Heart left ventricle (tissue), 16 donors: Measurements from ENCODE around the gene SCG5. TPM values are rescaled to one million over a fixed set of nuclear protein-coding genes. Genes with fewer than 3 reads are reported as not detected.

Experiments
- ATAC-seq, 4 donors: fragments of 200-7000 bp; cut with Tn5 transposase; one replicate each; pipeline ENCODE4 v1.9.1; 2020 to 2022; ENCODE audit warnings: moderate library complexity in 4 of 4, mild to moderate bottlenecking in 3 of 4, moderate number of reproducible peaks in 1 of 4
- DNase-seq, 5 donors: peaks; one replicate each; pipeline ENCODE4 v3.0.0-alpha.2; 2020
- H3K27ac ChIP-seq, 12 donors: fragments of 200-600 bp; sonication (generic) in 4 of 12; one replicate each; pipeline versions ENCODE4 v1.5.0 to v1.8.0; 2016 to 2022; ENCODE audit warnings: mild to moderate bottlenecking in 2 of 12
- H3K27me3 ChIP-seq, 9 donors: fragments of 200-600 bp; sonication (generic) in 2 of 9; one replicate each; pipeline versions ENCODE4 v1.5.1 to v1.8.0; 2016 to 2022; ENCODE audit warnings: mild to moderate bottlenecking in 3 of 9
- H3K36me3 ChIP-seq, 9 donors: fragments of 200-600 bp; sonication (generic) in 2 of 9; one replicate each; pipeline versions ENCODE4 v1.5.0 to v1.8.0; 2018 to 2022; ENCODE audit warnings: mild to moderate bottlenecking in 2 of 9
- H3K4me1 ChIP-seq, 12 donors: fragments of 200-600 bp; sonication (generic) in 4 of 12; one replicate each; pipeline versions ENCODE4 v1.5.0 to v1.8.0; 2016 to 2022; ENCODE audit warnings: mild to moderate bottlenecking in 3 of 12
- H3K4me3 ChIP-seq, 12 donors: fragments of 200-600 bp; sonication (generic) in 4 of 12; one replicate each; pipeline versions ENCODE4 v1.5.0 to v1.8.0; 2017 to 2022; ENCODE audit warnings: mild to moderate bottlenecking in 9 of 12, moderate library complexity in 4 of 12
- H3K9me3 ChIP-seq, 12 donors: fragments of 200-600 bp; sonication (generic) in 4 of 12; one replicate each; pipeline versions ENCODE4 v1.5.0 to v1.8.0; 2016 to 2022; ENCODE audit warnings: mild to moderate bottlenecking in 1 of 12
- POLR2A ChIP-seq, 2 donors: fragments of 450-650 bp; IDR thresholded peaks; one replicate each; pipeline ENCODE4 v1.6.1; 2017; ENCODE audit warnings: antibody characterized with exemption in 2 of 2, mild to moderate bottlenecking in 2 of 2, moderate library complexity in 2 of 2
- WGBS, 4 donors: extraction: QIAGEN DNeasy Blood & Tissue Kit in 2 of 4; methylation state at CpG; one replicate each; pipeline versions ENCODE4 v1.1.5 to v1.1.7; 2013 to 2018; 5-methylcytosine and 5-hydroxymethylcytosine counted together
- intact Hi-C, 10 donors: fragments of 100-400 bp; cut with DNase I; formaldehyde crosslinking; loops; one replicate each; pipeline versions ENCODE4 v1.11.1 to v1.14.2; 2022
- polyA plus RNA-seq, 2 donors: library from polyadenylated mRNA; stranded (reverse); fragments of 200-250 nt; gene quantifications; one replicate each; pipeline ENCODE4 v1.2.3, GENCODE V29; 2013
- total RNA-seq, 9 donors: library from RNA; depleted of rRNA in 2 of 9; stranded (reverse); fragments of >200 nt in 2 of 9; fragmentation: NEBNext Ultra II Directional in 3 of 9; extraction: Animal tissue kit (Norgen Biotek cat#: 25700) in 3 of 9; gene quantifications; one replicate each; pipeline versions ENCODE4 v1.1.0 to v1.2.4, GENCODE V29; 2016 to 2023
- TF ChIP-seq, protein P1 (sequence below), 12 donors: fragments of 200-600 bp; sonication (generic) in 4 of 12; IDR thresholded peaks; one replicate each; pipeline versions ENCODE4 v1.5.0 to v1.8.0; 2018 to 2022; ENCODE audit warnings: antibody characterized with exemption in 12 of 12, mild to moderate bottlenecking in 5 of 12
- donor health status: ischemic (EF 13 %, LVEDD 7.1; RV severe dilation, severe dysfunction).
- donor health status: healthy with polysubstance abuse.
- donor health status: DM: no; HTN: yes; CAD: no.
- donor health status: DM: no; HTN: no; CAD: no.
- donor health status: ischemic (EF 25% LVEDD 6.9; RV normal size, moderate dysfunction).
- donor health status: ischemic (EF 25% LVEDD 5.7; RV mildly dilated, moderate dysfunction).
- donor health status: healthy.
- donor health status: DM: yes; HTN: yes; CAD: no.
- donor health status: ischemic (EF 35%, LVEDD 5.7; RV mildly dilated, moderate dysfunction).
- donor health status: nonischemic (EF 11% LVEDD 7.7; RV severe dilation, severe dysfunction).
- donor health status: DM: yes; HTN: yes; CAD: no.
- donor health status: PGD.
- donor health status: ischemic (EF 29% LVEDD 5.4; RV normal size, mild dysfunction).
- donor health status: nonischemic (EF 23%, LVEDD 6.1; RV moderate dilation, normal function).

Gene SCG5
- total and polyA plus RNA-seq, 11 donors, result 0.54 to 5.3 (median 0.84) TPM; not detected in 7

DNA sequence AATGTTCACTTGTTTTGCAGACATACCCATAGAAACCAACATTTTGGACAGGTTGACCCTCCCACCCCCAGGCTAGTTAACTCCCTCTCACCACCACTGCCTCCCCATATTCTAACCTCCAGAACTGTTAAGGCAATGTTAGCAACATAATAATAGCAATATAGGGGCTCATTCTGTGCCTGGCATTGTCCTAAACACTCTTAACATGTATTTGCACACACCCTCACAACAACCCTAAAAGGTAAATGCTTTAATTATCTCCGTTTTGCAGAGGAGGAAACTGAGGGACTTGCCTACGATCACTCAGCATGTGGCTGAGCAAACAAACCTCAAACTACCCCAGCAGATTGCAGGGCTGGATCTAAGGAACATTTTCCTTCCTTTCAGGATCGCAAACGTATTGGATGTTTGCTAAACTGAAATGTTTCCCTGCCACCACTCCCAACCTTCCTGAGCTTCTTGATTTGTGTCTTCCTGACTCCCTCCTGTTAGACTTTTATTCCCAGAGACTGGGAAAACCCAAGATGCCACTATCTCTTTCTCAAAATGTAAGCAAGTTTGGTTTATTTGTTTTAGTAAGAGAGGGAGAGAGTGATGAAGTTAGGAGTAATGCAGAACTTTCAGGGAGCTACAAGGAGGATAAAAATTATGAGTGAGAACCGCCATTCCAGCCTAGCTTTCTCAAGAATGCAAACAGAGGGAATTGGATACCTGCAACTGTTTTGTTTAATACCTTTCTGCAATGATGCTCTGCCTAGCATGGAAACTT, 1.3 kb downstream of the SCG5 start:
- no peak for ATAC-seq
- no peak for DNase-seq
- H3K27ac ChIP-seq, result no peak overlapping the region
- TF ChIP-seq POLR2A (IDR thresholded peaks at IDR 0.05), result no peak
- TF ChIP-seq, protein P1, sequence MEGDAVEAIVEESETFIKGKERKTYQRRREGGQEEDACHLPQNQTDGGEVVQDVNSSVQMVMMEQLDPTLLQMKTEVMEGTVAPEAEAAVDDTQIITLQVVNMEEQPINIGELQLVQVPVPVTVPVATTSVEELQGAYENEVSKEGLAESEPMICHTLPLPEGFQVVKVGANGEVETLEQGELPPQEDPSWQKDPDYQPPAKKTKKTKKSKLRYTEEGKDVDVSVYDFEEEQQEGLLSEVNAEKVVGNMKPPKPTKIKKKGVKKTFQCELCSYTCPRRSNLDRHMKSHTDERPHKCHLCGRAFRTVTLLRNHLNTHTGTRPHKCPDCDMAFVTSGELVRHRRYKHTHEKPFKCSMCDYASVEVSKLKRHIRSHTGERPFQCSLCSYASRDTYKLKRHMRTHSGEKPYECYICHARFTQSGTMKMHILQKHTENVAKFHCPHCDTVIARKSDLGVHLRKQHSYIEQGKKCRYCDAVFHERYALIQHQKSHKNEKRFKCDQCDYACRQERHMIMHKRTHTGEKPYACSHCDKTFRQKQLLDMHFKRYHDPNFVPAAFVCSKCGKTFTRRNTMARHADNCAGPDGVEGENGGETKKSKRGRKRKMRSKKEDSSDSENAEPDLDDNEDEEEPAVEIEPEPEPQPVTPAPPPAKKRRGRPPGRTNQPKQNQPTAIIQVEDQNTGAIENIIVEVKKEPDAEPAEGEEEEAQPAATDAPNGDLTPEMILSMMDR (IDR thresholded peaks at IDR 0.05), result no peak
- no peaks in the 10 kb centered on the region for H3K4me1 ChIP-seq
- H3K9me3 ChIP-seq, result no peaks in the 10 kb centered on the region
- intact Hi-C loops, result loop anchor here in 1 of 10 donors (10.0 kb wide), 1 partner anchor 52 kb away; no protein-coding TSS in a partner anchor
- peaks cover 0 to 27% (median 7%) of the 10 kb centered on the region in 9 donors for H3K27me3 ChIP-seq
- peaks cover 0 to 2% (median 0%) of the 10 kb centered on the region in 9 donors for H3K36me3 ChIP-seq
- 70 to 82% (median 76%) methylated on average over 5 of the region's 5 CpGs for WGBS, 4 donors
- no peak overlapping the region for H3K4me3 ChIP-seq

DNA sequence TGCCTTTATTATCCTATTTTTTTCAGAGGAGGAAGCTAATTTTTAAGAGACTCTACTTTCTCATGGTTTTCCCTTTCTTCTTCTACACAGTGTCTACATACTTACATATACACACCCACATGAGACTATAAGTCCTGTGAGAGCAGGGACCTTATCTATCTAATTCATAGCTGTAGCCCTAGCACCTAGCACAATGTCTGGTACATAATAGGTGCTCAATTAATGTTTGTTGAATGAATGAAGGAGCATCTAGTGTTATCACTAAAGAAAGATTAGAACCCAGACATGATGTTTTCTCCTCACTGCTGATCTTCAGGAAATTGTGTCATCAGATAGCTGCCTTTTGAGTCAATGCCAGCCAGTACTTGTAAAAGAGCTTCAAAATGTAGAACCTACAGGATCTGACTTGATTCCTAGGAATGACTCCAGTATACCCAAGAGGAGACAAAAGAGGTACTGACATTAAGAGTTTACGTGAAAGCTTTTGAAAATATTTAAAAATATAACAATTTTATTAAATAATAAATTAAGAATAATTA, 2.5 kb downstream of the SCG5 start:
- DNase-seq (no peak), ATAC-seq (no peak)
- Histone ChIP-seq H3K4me1 (no peaks in the 10 kb centered on the region), H3K9me3 (no peaks in the 10 kb centered on the region), H3K36me3 (no peaks in the 10 kb centered on the region), H3K27ac (no peak overlapping the region), H3K27me3 (peaks cover 0 to 27% (median 7%) of the 10 kb centered on the region in 9 donors), H3K4me3 (no peak overlapping the region)
- WGBS, 4 donors, result 89 to 98% (median 94%) methylated on average over 1 of the region's 1 CpG
- TF ChIP-seq POLR2A (IDR thresholded peaks at IDR 0.05), result no peak
- TF ChIP-seq, protein P1 (IDR thresholded peaks at IDR 0.05), result no peak
- intact Hi-C loops, result loop anchor here in 1 of 10 donors (10.0 kb wide), 1 partner anchor 51 kb away; no protein-coding TSS in a partner anchor

DNA sequence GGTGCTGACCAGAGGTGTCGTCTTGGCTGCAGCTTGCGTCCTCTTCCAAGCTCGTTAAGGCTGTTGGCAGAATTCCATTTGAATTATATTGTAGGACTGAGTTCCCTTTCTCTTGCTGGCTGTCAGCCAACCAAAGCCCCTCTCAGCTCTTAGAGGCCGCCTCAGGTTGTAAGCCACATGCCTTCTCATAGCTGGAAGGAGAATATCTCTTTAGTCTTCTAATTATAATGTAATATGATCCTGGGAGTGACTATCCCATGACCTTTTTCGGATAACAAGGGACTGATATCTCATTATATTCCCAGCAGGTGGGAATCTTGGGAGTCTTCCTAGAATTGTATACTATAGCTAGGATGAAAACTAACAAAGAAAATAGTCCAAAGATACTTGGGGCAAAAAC, 4.8 kb downstream of the SCG5 start:
- TF ChIP-seq, protein P1 (IDR thresholded peaks at IDR 0.05), result no peak
- no peak for TF ChIP-seq POLR2A (IDR thresholded peaks at IDR 0.05)
- ATAC-seq (no peak), DNase-seq (no peak)
- 48 to 54% (median 52%) methylated on average over 5 of the region's 5 CpGs for WGBS, 4 donors
- H3K27ac ChIP-seq, result no peak overlapping the region
- no peaks in the 10 kb centered on the region for H3K36me3 ChIP-seq
- H3K27me3 ChIP-seq, result peaks cover 0 to 27% (median 7%) of the 10 kb centered on the region in 9 donors
- no peaks in the 10 kb centered on the region for H3K4me1 ChIP-seq
- H3K9me3 ChIP-seq, result no peaks in the 10 kb centered on the region
- no peak overlapping the region for H3K4me3 ChIP-seq
- intact Hi-C loops, result loop anchor here in 1 of 10 donors (10.0 kb wide), 1 partner anchor 49 kb away; no protein-coding TSS in a partner anchor

DNA sequence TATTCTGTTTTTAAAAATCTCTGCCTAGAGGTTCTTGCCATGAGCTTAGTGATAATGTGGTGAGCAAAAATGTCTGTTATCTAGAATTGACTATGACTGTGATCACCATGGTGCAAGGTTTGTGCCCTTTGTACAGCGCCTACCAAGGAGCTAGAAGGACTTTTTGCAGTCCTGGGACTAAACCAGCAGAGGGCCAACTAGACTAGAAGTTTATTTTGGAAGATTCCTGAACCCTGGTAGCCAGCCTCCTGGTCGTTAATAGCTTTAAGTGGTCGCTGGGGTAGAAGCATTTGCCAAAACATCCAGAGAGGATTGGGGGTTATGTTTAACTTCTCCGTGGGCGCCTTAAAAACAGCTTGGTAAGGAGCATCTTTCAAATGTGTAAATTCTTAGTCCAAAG, 7.8 kb downstream of the SCG5 start:
- H3K4me1 ChIP-seq, result no peaks in the 10 kb centered on the region
- 62 to 71% (median 67%) methylated on average over 5 of the region's 5 CpGs for WGBS, 4 donors
- no peak for TF ChIP-seq POLR2A (IDR thresholded peaks at IDR 0.05)
- TF ChIP-seq, protein P1 (IDR thresholded peaks at IDR 0.05), result no peak
- no peaks in the 10 kb centered on the region for H3K36me3 ChIP-seq
- no peaks in the 10 kb centered on the region for H3K9me3 ChIP-seq
- intact Hi-C loops, result loop anchor here in 1 of 10 donors (10.0 kb wide), 1 partner anchor 45 kb away; no protein-coding TSS in a partner anchor
- DNase-seq (no peak), ATAC-seq (no peak)
- peaks cover 0 to 6% (median 0%) of the 10 kb centered on the region in 9 donors for H3K27me3 ChIP-seq
- H3K27ac ChIP-seq, result no peak overlapping the region
- H3K4me3 ChIP-seq, result no peak overlapping the region
